GM19328 (cell line): Measurements from ENCODE around the gene ZRANB1.

Experiments used
- ATAC-seq: cut with Tn5 transposase; IDR thresholded peaks from one replicate; pipeline ENCODE4 v1.9.1; 2021; ENCODE audit warnings: mild to moderate bottlenecking, moderate library complexity; ENCODE audit not compliant: unreplicated experiment

ZRANB1 gene

GRCh38 chr10:124962421-124962820 is 20.5 kb downstream of the ZRANB1 start:
- ATAC-seq, result no peak

GRCh38 chr10:124963866-124964720 is 22.2 kb downstream of the ZRANB1 start:
- ATAC-seq, result no peak

- no peak for ATAC-seq
Measured at GRCh38 chr10:124966008-124966407, 24.1 kb downstream of the ZRANB1 start.

- ATAC-seq, result no peak
Measured at GRCh38 chr10:124967255-124967654, 25.3 kb downstream of the ZRANB1 start.

GRCh38 chr10:124971276-124971675 is 29.4 kb downstream of the ZRANB1 start:
- no peak for ATAC-seq

- ATAC-seq, result no peak
Measured at GRCh38 chr10:124972637-124973036, 30.7 kb downstream of the ZRANB1 start.

GRCh38 chr10:124974131-124974530 is 32.2 kb downstream of the ZRANB1 start:
- ATAC-seq, result no peak

GRCh38 chr10:124975977-124976514 is 34.1 kb downstream of the ZRANB1 start:
- no peak for ATAC-seq

GRCh38 chr10:124977161-124977560 is 35.2 kb downstream of the ZRANB1 start:
- ATAC-seq, result no peak

GRCh38 chr10:124977648-124978375 is 35.9 kb downstream of the ZRANB1 start:
- no peak for ATAC-seq

GRCh38 chr10:124978376-124978725 is 36.4 kb downstream of the ZRANB1 start:
- ATAC-seq, result no peak

- no peak for ATAC-seq
Measured at GRCh38 chr10:124983321-124983720, 41.4 kb downstream of the ZRANB1 start.

- ATAC-seq, result no peak
Measured at GRCh38 chr10:124984376-124984775, 42.5 kb downstream of the ZRANB1 start.

GRCh38 chr10:124985162-124985561 is 43.2 kb downstream of the ZRANB1 start:
- ATAC-seq, result no peak

- ATAC-seq, result no peak
Measured at GRCh38 chr10:124987788-124988187, 45.9 kb downstream of the ZRANB1 start.

- ATAC-seq, result peak; percentile 58
Measured at GRCh38 chr10:124988753-124989152, 46.8 kb downstream of the ZRANB1 start.

GRCh38 chr10:124989526-124989925 is 47.6 kb downstream of the ZRANB1 start:
- no peak for ATAC-seq

- no peak for ATAC-seq
Measured at GRCh38 chr10:124990671-124991625, 49.0 kb downstream of the ZRANB1 start.

- no peak for ATAC-seq
Measured at GRCh38 chr10:124991835-124992234, 49.9 kb downstream of the ZRANB1 start.

GRCh38 chr10:124992462-124993344 is 50.8 kb downstream of the ZRANB1 start:
- no peak for ATAC-seq
